Brain microvascular endothelial cell (primary cell): ENCODE results near the gene TACR2.

Source experiments
- DNase-seq: peaks from one replicate; pipeline ENCODE4 v3.0.0-alpha.2; 2020
- H3K27ac ChIP-seq: fragments of 250-450 bp; sonication (Bioruptor Pico); 2 replicates; pipeline ENCODE4 v1.5.1; 2020; ENCODE audit warnings: mild to moderate bottlenecking, moderate library complexity
- H3K27me3 ChIP-seq: fragments of 250-450 bp; sonication (Bioruptor Pico); replicated peaks from 2 replicates; pipeline ENCODE4 v1.5.1; 2020; ENCODE audit warnings: mild to moderate bottlenecking
- H3K36me3 ChIP-seq: fragments of 250-450 bp; sonication (Bioruptor Pico); replicated peaks from 2 replicates; pipeline ENCODE4 v1.5.1; 2020; ENCODE audit warnings: mild to moderate bottlenecking
- H3K4me3 ChIP-seq: 2 replicates; pipeline ENCODE4 v1.5.1; 2011; ENCODE audit warnings: low read depth, mild to moderate bottlenecking, control low read depth, low read length, moderate library complexity
- in situ Hi-C: cut with HindIII; loops from 2 replicates; pipeline ENCODE4 v1.10.0; 2017; ENCODE audit warnings: low sequenced_read_pairs, low pct_ligation_motif_present
- TF ChIP-seq, protein P1 (sequence below): IDR thresholded peaks from 2 replicates; pipeline ENCODE4 v1.5.1; 2011; ENCODE audit warnings: low read depth, mild to moderate bottlenecking, moderate library complexity, low read length, control low read depth, inconsistent platforms; ENCODE audit errors: missing control alignments

TACR2 gene

DNA sequence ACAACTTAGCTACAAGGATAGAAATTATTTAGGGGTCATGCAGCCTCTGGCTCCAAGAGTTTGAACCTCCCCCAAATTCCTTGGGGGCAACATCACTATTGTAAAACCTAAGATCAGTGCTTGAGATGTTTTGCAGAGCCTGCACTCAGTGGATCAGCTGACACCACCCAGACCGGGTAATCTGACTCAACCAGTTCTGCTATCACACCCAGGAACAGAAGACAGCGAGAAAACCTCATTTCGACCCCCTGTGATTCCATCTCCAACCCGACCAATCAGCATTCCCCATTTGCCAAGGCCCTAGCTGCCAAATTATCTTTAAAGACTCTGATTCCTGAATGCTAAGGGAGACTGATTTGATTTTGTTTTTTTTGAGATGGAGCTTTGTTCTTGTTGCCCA, 5.2 kb downstream of the TACR2 start:
- no peak overlapping the region for H3K4me3 ChIP-seq
- H3K27me3 ChIP-seq, result no peaks in the 10 kb centered on the region
- in situ Hi-C loops, result no loop called here
- H3K36me3 ChIP-seq, result no peaks in the 10 kb centered on the region
- no peak for DNase-seq
- TF ChIP-seq, protein P1, sequence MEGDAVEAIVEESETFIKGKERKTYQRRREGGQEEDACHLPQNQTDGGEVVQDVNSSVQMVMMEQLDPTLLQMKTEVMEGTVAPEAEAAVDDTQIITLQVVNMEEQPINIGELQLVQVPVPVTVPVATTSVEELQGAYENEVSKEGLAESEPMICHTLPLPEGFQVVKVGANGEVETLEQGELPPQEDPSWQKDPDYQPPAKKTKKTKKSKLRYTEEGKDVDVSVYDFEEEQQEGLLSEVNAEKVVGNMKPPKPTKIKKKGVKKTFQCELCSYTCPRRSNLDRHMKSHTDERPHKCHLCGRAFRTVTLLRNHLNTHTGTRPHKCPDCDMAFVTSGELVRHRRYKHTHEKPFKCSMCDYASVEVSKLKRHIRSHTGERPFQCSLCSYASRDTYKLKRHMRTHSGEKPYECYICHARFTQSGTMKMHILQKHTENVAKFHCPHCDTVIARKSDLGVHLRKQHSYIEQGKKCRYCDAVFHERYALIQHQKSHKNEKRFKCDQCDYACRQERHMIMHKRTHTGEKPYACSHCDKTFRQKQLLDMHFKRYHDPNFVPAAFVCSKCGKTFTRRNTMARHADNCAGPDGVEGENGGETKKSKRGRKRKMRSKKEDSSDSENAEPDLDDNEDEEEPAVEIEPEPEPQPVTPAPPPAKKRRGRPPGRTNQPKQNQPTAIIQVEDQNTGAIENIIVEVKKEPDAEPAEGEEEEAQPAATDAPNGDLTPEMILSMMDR, result no peak
- H3K27ac ChIP-seq, result no peak overlapping the region

DNA sequence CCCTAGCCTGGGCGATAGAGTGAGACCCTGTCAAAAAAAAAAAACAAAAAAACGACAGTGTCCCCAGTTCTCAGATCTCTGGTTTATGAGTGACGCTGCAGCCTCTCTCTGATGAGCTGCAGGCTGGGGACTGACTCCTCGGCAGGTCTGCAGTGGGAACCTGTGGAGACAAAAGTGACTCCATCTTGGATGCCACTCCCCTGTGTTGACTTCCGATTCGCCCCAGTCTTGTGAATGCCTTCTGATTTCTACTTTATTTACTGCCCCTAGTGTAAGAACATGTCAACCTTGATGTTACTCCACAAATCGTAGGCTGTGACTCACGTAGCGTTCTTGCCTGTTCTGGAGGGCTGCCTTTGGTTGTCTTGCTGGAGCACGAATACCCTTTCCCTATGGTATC, 6.2 kb downstream of the TACR2 start:
- H3K27ac ChIP-seq, result no peak overlapping the region
- no peaks in the 10 kb centered on the region for H3K27me3 ChIP-seq
- DNase-seq, result no peak
- H3K36me3 ChIP-seq, result no peaks in the 10 kb centered on the region
- no peak overlapping the region for H3K4me3 ChIP-seq
- in situ Hi-C loops, result no loop called here
- TF ChIP-seq, protein P1, result no peak

DNA sequence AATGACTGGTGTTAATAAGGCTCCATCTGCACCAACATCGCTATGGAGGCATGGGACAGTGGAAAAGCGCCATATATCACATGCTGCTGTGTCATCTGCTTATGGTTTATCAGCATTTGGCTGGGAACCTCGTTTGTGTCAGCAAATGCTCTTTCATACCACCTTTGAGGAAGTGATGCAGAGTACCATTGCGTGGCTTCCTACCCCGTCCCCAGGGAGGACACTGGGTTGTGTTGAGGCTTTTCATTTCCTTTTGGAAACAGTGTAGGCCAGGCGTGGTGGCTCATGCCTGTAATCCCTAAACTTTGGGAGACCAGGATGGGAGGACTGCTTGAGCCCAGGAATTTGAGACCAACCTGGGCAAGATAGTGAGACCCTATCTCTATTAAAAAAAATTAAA, 6.8 kb downstream of the TACR2 start:
- H3K27me3 ChIP-seq, result no peaks in the 10 kb centered on the region
- no peak overlapping the region for H3K4me3 ChIP-seq
- in situ Hi-C loops, result no loop called here
- no peaks in the 10 kb centered on the region for H3K36me3 ChIP-seq
- no peak overlapping the region for H3K27ac ChIP-seq
- TF ChIP-seq, protein P1, result no peak
- DNase-seq, result no peak

DNA sequence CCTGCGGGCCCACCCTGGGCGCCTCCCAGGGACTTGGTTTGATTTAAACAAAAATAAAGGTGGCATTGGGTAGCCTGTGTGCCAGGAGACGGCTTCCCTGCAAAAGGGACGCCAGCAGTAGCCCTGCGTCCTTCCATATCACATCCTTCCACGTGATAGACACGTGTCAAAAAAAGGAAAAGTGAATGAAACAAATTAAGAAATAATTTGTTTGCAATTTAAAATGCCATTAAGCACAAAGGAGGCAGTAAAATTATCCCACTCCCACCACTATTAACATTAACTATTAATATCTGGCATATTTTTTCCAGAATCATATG, 7.6 kb downstream of the TACR2 start:
- H3K27ac ChIP-seq, result peak overlapping the region; percentile 60
- peak overlapping the region; percentile 47 for H3K4me3 ChIP-seq
- TF ChIP-seq, protein P1, result no peak
- DNase-seq, result no peak
- no peaks in the 10 kb centered on the region for H3K36me3 ChIP-seq
- H3K27me3 ChIP-seq, result no peaks in the 10 kb centered on the region
- in situ Hi-C loops, result no loop called here

DNA sequence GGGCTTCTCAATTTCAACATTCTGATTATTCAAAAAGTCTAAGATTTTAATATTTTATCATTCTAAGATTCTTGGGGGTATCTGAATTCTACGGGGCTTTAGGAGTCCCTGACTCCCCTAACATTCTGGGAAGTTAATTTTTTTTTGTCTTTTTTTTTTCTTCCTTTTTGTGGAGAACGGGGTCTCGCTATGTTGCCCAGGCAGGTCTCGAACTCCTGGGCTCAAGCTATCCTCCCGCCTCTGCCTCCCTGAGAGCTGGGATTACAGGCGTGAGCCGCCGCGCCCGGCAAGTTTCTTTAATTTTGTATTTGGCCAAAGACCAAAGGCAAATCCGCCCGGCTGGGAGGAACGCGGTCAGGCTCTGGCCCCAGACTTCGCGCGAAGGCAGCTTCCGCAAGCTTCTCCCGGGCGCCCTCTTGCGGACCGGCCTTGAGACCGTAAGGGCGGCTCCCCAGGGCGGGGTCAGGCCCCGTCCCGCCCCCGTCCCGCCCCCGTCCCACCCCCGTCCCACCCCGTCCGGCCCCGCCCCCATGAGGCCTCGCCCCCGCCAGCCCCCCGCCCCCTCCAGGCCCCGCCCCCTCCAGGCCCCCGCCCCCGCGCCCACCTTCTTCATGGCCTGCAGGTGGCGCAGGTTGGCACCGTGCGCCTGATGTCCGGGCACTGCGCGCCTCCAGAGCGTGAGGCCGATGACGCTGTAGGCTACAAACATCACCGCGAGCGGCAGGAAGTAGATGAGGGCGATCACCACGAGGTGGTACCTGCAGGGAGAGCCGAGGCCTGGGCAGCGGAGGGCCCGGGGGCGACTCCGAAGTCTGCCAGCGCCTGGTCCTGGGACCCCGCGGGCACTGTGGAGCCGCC, 8.2 kb downstream of the TACR2 start:
- peak overlapping the region; percentile 47 for H3K4me3 ChIP-seq
- H3K27me3 ChIP-seq, result no peaks in the 10 kb centered on the region
- peak overlapping the region; percentile 60 for H3K27ac ChIP-seq
- TF ChIP-seq, protein P1, result peak; percentile 76
- in situ Hi-C loops, result no loop called here
- peak; percentile 87 for DNase-seq
- H3K36me3 ChIP-seq, result no peaks in the 10 kb centered on the region
